Measurements from ENCODE around the gene RPL18A. TPM values are rescaled to one million over a fixed set of nuclear protein-coding genes. Genes with fewer than 3 reads are reported as not detected.

RPL18A gene
- total and polyA plus RNA-seq, 2 experiments from 2014 or later = 1,314 to 2,829 TPM

GRCh38 chr19:17843908-17844490 is 15.7 kb upstream of the RPL18A start:
- TF ChIP-seq CREB1 (CRISPR knock-in tag; IDR thresholded peaks at IDR 0.05; ENCODE audit: low read depth) = no peak
- TF ChIP-seq STAT1 (IDR thresholded peaks at IDR 0.05; ENCODE audit: unreplicated experiment) = no peak
- no peak for TF ChIP-seq ZNF114 (CRISPR knock-in tag; IDR thresholded peaks at IDR 0.05)
- no peak for TF ChIP-seq CTCF (conservative IDR thresholded peaks at IDR 0.05; ENCODE audit: low read depth in 2 of 2)
- TF ChIP-seq EZH2 (IDR thresholded peaks at IDR 0.05; ENCODE audit: low read depth, unreplicated experiment) = no peak
- no peak for TF ChIP-seq JUNB (IDR thresholded peaks at IDR 0.05; ENCODE audit: unreplicated experiment)
- no peak for TF ChIP-seq EZH2phosphoT487 (IDR thresholded peaks at IDR 0.05; ENCODE audit: unreplicated experiment)
- no peak for TF ChIP-seq ZNF331 (CRISPR knock-in tag; IDR thresholded peaks at IDR 0.05; ENCODE audit: low read depth)
- no peak for TF ChIP-seq NANOG (IDR thresholded peaks at IDR 0.05; ENCODE audit: borderline replicate concordance)
- TF ChIP-seq ETS1 (IDR thresholded peaks at IDR 0.05) = no peak
- TF ChIP-seq POLR2AphosphoS5 (IDR thresholded peaks at IDR 0.05; ENCODE audit: low read depth) = no peak
- TF ChIP-seq ZNF462 (CRISPR knock-in tag; IDR thresholded peaks at IDR 0.05) = no peak
- no peak for TF ChIP-seq REST (IDR thresholded peaks at IDR 0.05; ENCODE audit: unreplicated experiment)
- no peaks in the 10 kb centered on the region for H3K79me2 ChIP-seq (replicated peaks; ENCODE audit: insufficient read depth)
- no peak overlapping the region for H3K4me3 ChIP-seq
- DNase-seq (ENCODE audit: low spot score) (no peak), ATAC-seq (no peak)
- 0 out of 2 replicates have a peak, but pooled peaks cover 3% of the 10 kb centered on the region for H3F3A ChIP-seq (replicated peaks; ENCODE audit: low read depth)
- no peak overlapping the region for H2AFZ ChIP-seq
- H3K4me1 Mint-ChIP-seq = peaks cover 8% of the 10 kb centered on the region
- peaks cover 37% of the 10 kb centered on the region for H3K27me3 Mint-ChIP-seq (ENCODE audit: insufficient read depth, low read depth, poor library complexity)
- H3K36me3 ChIP-seq (ENCODE audit: insufficient read depth) = no peaks in the 10 kb centered on the region
- no peaks in the 10 kb centered on the region; the same call in 2 of the 3 replicates for H3K9me3 Mint-ChIP-seq
- H3K36me3 Mint-ChIP-seq (ENCODE audit: low read depth) = no peaks in the 10 kb centered on the region
- no peak overlapping the region for H3K27ac ChIP-seq (ENCODE audit: low read depth)
- no peak overlapping the region for H3K27ac Mint-ChIP-seq
- no peak overlapping the region for H3K4me2 ChIP-seq
- peaks cover 6% of the 10 kb centered on the region; the same call in 1 of the 2 replicates for H3K4me1 ChIP-seq (ENCODE audit: insufficient read depth)
- H3K27me3 ChIP-seq (ENCODE audit: insufficient read depth) = peaks cover 18% of the 10 kb centered on the region; the same call in 1 of the 2 replicates
- H3K9me2 ChIP-seq (ENCODE audit: insufficient read depth) = no peaks in the 10 kb centered on the region
- H4K20me1 ChIP-seq (replicated peaks; ENCODE audit: insufficient read depth) = no peaks in the 10 kb centered on the region
- no peak overlapping the region for H3K4me3 Mint-ChIP-seq

Data from GM23338 (cell line).